HL-60/S4 treated with phorbol 12-myristate 13-acetate at 8.2 ng/mL for 4 days and 3 days (cell line): ENCODE measurements around the gene ZNF346.
"Not testable (repeated sequence)": the region's sequence is repeated elsewhere in the genome, so short reads cannot be mapped to it uniquely, and the experiment has no call there.

ENCODE experiments used
- in situ Hi-C: fragments of 300-500 bp; cut with MboI; formaldehyde crosslinking; loops from 2 replicates; pipeline ENCODE4 v1.15.0; 2022; ENCODE audit warnings: low sequenced_read_pairs

Gene ZNF346

GRCh38 chr5:177008716-177009115 is 13.8 kb upstream of the ZNF346 start:
- in situ Hi-C loops, result no loop called here

- in situ Hi-C loops, result no loop called here
Observed at GRCh38 chr5:177010153-177010552, 12.3 kb upstream of the ZNF346 start.

GRCh38 chr5:177015156-177015555 is 7.3 kb upstream of the ZNF346 start:
- in situ Hi-C loops, result no loop called here

DNA sequence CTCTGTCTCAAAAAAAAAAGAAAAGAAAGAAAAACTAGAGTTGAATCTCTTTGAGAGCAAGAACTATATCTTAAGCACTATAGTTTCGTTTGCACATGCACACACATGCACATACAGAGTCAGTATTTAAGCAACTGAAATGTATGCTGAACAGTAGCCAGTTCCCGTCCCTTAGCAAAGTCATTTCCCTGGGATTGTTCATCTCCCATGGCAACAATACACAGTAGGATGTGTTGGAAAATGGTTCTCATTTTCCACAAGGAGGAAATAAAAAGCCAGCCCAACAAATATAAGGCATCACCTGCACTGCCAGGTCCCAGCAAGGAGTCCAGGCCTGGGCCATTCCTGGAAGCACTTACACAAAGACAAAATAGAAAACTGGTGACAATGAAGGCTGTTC is 4.2 kb upstream of the ZNF346 start:
- in situ Hi-C loops, result no loop called here

- in situ Hi-C loops, result no loop called here
Observed at GRCh38 chr5:177020033-177020432, 2.5 kb upstream of the ZNF346 start.

- in situ Hi-C loops, result no loop called here
Observed at GRCh38 chr5:177023303-177023664, 788 bp downstream of the ZNF346 start.

DNA sequence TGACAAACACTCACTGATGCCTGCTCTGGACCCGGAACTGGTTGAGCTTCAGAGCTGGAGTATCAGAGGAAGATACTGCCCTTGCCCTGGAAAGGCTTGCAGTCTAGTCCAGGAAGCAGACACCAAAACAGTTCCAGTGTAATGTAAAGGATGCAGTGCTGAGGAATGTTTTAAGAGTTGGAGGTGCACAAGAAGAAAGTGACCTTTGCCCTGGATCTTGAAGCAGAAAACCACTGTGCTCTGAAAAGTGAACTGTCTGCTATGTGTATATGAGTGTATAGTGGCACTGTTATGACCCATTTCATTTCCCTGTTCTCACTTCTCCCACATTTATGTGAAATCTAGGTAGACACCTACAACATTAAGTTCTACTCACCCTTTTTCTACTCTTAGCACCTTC is 2.1 kb downstream of the ZNF346 start:
- in situ Hi-C loops, result no loop called here

DNA sequence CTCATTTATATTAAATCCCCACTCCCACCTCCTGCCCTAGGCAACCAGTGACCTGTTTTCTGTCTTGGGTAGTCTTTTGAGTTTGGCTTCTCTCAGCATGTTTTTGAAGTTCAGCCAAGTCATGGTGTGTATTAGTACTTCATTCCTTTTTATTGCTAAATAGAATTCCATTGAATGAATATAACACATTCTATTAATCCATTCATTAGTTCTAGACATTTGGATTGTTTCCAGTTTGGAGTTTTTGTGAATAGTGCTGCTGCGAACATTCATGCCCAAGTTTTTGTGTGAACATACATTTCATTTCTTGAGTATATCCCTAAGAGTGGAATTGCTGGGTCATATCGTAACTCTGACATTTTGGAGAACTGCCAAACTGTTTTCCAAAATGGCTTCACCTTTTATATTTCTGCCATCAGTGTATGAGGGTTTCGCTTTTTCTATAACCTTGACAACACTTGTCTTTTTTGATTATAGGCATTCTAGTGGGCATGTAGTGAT is 2.7 kb downstream of the ZNF346 start:
- in situ Hi-C loops, result no loop called here

DNA sequence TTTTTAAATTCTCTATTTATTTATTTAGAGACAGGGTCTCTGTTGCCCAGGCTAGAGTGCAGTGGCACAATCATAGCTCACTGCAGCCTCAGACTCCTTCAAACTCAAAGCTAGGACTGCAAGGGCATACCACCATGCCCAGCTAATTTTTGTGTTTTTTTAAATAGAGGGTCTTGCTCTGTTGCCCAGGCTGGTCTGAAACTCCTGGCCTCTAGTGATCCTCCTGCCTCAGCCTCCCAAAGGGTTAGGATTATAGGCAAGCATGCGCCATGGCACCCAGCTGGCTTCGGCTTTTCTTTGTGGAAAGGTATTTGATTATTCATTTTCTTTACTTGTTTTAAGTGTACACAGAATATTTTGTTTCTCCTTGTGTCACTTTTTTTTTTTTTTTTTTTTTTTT is 5.2 kb downstream of the ZNF346 start:
- in situ Hi-C loops, result no loop called here

DNA sequence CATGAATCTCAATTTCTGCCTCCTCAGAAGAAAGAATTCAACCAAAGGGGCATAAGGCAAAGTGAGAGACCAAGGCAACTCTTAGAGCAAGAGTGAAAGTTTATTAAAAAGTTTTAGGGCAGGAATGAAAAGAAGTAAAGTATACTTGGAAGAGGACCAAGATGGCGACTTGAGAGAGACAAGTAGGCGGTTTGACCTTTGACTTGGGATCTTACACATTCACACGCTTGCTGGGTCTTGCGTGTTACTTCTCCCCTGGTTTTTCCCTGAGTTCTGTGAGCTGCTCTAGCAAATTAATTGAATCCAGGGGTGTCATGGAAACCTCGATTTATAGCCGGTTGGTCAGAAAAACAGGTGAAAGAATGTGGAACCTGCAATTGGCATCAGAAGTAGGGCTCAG is 7.0 kb downstream of the ZNF346 start:
- in situ Hi-C loops, result no loop called here

DNA sequence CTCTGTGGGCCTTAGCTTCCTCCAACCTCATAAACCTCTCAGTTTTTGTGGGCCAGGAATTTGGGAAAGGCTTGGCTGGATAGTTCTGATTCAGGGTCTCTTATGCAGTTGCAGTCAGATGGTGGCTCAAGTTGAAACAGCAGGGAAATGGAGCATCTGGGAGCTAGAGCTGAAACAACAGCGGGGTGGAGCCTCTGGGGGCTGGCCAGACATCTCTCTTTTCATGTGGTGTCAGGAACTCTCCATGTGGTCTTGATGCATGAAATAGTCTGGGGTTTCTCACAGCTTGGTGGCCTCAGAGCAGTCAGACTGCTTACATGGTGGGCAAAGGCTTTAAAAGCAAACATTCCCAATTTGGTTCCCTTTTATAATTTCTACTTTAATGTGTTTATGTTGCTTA is 13.5 kb downstream of the ZNF346 start:
- in situ Hi-C loops, result no loop called here

GRCh38 chr5:177036443-177036842 is 13.9 kb downstream of the ZNF346 start:
- in situ Hi-C loops, result no loop called here

DNA sequence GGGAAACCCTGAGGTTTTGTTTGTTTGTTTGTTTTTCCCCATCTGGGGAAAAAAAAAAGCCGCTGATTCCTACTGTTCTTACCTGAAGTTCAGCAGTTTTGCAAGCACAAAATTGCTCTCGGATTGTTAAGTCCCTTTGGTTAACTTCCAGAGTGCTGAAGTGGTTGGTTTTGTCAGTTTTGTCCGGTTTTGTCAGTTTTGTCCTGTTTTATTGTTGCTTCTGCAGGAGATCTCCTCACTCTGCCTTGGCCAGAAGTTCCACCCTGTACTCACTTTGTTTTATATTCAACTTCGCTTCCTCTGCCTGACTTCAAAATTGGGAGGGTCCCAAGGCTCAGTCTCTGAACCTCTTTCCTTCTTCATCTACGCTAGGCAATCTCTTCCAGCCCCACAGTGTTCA is 14.4 kb downstream of the ZNF346 start:
- in situ Hi-C loops, result no loop called here

DNA sequence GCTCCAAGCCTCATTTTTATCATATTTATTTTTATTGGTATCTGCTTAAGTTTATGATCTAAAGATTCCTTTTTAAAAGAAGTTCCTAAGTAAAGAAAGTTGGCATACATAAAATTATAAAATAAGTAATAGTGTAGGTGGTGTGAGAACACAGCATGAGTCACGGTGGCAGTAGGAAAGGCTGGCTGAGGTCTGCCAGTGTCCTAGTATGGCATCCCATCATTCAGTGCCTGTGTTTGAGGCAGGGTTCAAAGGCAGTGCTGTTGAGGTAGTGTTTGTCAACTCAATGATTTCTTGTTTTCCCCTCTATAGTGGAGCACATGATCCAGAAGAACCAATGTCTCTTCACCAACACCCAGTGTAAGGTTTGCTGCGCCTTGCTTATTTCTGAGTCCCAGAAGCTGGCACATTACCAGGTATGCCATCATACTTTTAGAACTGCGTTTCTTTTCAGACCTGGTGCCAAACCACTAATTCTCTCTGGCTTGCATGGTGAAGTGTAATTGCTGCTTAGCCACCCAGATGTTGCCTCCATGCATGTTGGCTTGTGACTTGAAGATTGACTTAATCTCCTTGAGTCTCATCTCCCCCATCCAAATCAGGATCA is 18.4 kb downstream of the ZNF346 start:
- in situ Hi-C loops, result no loop called here

GRCh38 chr5:177041936-177042335 is 19.4 kb downstream of the ZNF346 start:
- in situ Hi-C loops, result no loop called here

DNA sequence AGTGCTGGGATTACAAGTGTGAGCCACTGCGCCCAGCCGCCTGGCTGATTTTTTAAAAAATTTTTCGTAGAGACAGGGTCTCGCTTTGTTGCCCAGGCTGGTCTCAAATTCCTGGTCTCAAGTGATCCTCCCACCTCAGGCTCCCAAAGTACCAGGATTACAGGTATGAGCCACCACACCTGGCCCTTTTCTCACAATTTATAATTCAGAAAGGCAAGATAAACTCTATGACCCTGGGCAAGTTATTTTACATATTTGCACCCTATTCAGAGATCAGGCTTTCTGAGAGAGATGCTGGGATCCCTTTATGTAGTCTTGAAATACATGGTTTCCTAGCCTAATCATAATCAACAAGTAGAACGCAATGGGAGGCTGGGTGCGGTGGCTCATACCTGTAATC is 20.6 kb downstream of the ZNF346 start:
- in situ Hi-C loops, result no loop called here

GRCh38 chr5:177043958-177044357 is 21.5 kb downstream of the ZNF346 start:
- in situ Hi-C loops, result no loop called here

DNA sequence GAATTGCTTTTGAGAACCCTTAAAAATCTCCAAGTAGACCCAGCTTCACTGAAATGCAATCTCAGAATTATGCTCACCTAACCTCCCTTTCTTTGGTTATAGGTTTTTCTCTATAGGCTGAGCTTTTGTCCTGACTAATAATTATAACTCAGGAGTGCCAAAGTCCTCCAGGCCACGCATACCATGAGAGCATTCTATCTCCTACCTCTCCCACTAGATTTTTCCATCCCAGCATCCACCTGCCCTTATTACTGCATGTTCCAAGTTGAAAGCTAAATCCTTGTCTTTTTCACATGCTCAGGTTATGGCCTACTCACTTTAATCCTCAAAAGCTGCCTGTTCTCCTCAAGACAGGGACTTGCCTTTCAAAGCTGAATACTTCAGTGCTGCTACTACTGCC is 22.1 kb downstream of the ZNF346 start:
- in situ Hi-C loops, result no loop called here

DNA sequence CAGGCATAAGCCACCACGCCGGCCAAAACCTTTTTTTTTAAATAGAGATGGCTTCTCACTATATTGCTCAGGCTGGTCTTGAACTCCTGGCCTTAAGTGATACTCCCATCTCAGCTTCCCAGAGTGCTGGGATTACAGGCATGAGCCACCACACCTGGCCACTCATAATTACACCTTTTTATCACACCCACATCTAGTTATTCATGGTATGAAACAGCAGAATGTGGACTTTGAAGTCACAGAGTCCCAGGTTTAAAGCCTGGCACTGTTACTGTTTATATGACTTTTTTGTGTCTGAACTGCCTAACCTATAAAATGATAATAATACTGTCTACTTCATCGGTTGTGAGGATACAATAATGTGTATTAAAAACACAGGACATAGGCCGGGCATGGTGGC is 23.1 kb downstream of the ZNF346 start:
- in situ Hi-C loops, result no loop called here

DNA sequence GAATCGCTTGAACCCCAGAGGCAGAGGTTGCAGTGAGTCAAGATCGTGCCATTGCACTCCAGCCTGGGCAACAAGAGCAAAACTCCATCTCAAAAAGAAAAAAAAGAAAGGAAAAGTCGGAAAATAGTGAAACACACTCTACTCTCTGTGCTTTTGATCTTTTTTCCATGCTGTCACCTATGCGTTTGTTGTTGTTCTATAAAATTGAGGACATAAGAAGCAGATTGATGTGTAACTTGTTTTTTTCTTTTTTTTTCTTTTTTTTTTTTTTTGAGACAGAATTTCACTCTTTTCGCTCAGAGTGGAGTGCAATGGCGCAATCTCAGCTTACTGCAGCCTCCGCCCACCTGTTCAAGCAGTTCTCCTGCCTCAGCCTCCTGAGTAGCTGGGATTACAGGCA is 26.0 kb downstream of the ZNF346 start:
- in situ Hi-C loops, result not testable (repeated sequence)

GRCh38 chr5:177049285-177049684 is 26.8 kb downstream of the ZNF346 start:
- in situ Hi-C loops, result no loop called here

DNA sequence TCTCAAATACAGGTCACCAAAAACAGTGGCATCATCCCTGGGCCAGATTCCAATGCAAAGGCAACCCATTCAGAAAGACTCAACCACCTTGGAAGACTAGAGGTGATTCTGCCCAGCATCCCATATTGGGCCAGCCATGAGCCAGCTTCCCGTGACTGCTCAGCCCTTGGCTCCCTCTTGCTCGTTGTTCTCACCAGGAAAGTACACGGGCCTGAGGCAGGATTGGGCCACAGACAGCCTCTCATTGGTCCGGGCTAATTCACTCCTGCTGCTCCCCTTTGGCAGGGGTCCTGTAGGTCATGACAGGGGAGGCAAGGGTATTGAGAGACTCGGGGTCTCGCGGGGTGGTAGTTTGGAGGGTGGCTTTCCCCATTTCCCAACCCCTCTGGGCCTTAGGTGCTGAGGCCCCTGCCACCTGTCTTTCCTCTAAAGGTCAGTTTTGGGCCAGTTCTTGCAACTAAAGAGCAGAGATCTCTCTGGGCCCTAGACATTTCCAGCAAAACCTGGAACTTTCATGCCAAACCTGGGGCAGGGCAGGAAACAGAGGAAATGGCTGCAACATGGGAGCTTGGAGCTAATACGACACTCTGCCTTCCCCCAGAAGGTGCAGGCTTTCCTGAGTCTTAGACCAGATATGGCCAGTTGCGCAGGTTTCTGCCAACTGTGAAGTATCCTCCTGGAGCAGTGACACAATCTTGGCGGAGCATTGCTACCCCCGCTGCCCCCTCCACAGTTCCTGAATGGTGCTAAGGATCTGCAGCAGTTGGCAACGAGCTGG is 42.2 kb downstream of the ZNF346 start:
- in situ Hi-C loops, result no loop called here

- in situ Hi-C loops, result no loop called here
Observed at GRCh38 chr5:177065491-177065890, 43.0 kb downstream of the ZNF346 start.
